Epithelial cell of esophagus (primary cell): ENCODE data around the gene SNORC.

Experiments used
- DNase-seq: peaks from one replicate; pipeline ENCODE4 v3.0.0; 2010; ENCODE audit warnings: low read depth
- H3K4me3 ChIP-seq: 2 replicates; pipeline ENCODE4 v1.5.1; 2011; ENCODE audit warnings: mild to moderate bottlenecking, low read length, control low read depth
- CTCF ChIP-seq: IDR thresholded peaks from 2 replicates; pipeline ENCODE4 v1.5.1; 2011; ENCODE audit warnings: low read depth, mild to moderate bottlenecking, low read length, control low read depth, inconsistent platforms; ENCODE audit not compliant: insufficient read depth; ENCODE audit errors: missing control alignments

Gene SNORC

GRCh38 chr2:232887171-232887850 lies 17.2 kb downstream of the SNORC start:
- no peak for DNase-seq
- TF ChIP-seq CTCF = no peak
- H3K4me3 ChIP-seq = no peak overlapping the region

- TF ChIP-seq CTCF = no peak
- no peak overlapping the region for H3K4me3 ChIP-seq
- DNase-seq = no peak
These were observed 18.2 kb downstream of the SNORC start for GRCh38 chr2:232888099-232888836.

- H3K4me3 ChIP-seq = no peak overlapping the region
- DNase-seq = no peak
- TF ChIP-seq CTCF = no peak
These were observed 18.9 kb downstream of the SNORC start for GRCh38 chr2:232888839-232889529.

- DNase-seq = no peak
- no peak overlapping the region for H3K4me3 ChIP-seq
- no peak for TF ChIP-seq CTCF
These were observed 19.9 kb downstream of the SNORC start for GRCh38 chr2:232889876-232890401.

- DNase-seq = no peak
These were observed 20.5 kb downstream of the SNORC start for GRCh38 chr2:232890536-232890895.

More at GRCh38 chr2:232890536-232890895, 20.5 kb downstream of the SNORC start:
- no peak overlapping the region for H3K4me3 ChIP-seq
- TF ChIP-seq CTCF = no peak
